Ishikawa (cell line): ENCODE results near the gene PTPRQ.

Source experiments
- CEBPB ChIP-seq: IDR thresholded peaks from 2 replicates; pipeline ENCODE4 v1.6.1; 2012
- CREB1 ChIP-seq: IDR thresholded peaks from 2 replicates; pipeline ENCODE4 v1.6.1; 2012; ENCODE audit warnings: low read depth
- EGR1 ChIP-seq: IDR thresholded peaks from 2 replicates; pipeline ENCODE4 v1.6.1; 2012
- EP300 ChIP-seq: IDR thresholded peaks from 2 replicates; pipeline ENCODE4 v1.6.1; 2012; ENCODE audit warnings: borderline replicate concordance
- FOXM1 ChIP-seq: IDR thresholded peaks from 2 replicates; pipeline ENCODE4 v1.6.1; 2012; ENCODE audit warnings: low read depth, borderline replicate concordance
- NFIC ChIP-seq: IDR thresholded peaks from 2 replicates; pipeline ENCODE4 v1.6.1; 2012
- RAD21 ChIP-seq: IDR thresholded peaks from 2 replicates; pipeline ENCODE4 v1.6.1; 2012; ENCODE audit warnings: low read depth
- TAF1 ChIP-seq: IDR thresholded peaks from 2 replicates; pipeline ENCODE4 v1.6.1; 2012; ENCODE audit warnings: low read depth, mild to moderate bottlenecking
- TCF12 ChIP-seq: IDR thresholded peaks from 2 replicates; pipeline ENCODE4 v1.6.1; 2012; ENCODE audit warnings: low read depth
- TEAD4 ChIP-seq: IDR thresholded peaks from 2 replicates; pipeline ENCODE4 v1.6.1; 2012
- YY1 ChIP-seq: IDR thresholded peaks from 2 replicates; pipeline ENCODE4 v1.6.1; 2012; ENCODE audit warnings: low read depth
- ZBTB7A ChIP-seq: IDR thresholded peaks from 2 replicates; pipeline ENCODE4 v1.6.1; 2012; ENCODE audit warnings: low read depth
- TF ChIP-seq, protein P1 (sequence below): IDR thresholded peaks from 2 replicates; pipeline ENCODE4 v1.6.1; 2012
- TF ChIP-seq, protein P2 (sequence below): IDR thresholded peaks from 2 replicates; pipeline ENCODE4 v1.6.1; 2012; ENCODE audit warnings: low read depth, mild to moderate bottlenecking
- TF ChIP-seq, protein P3 (sequence below): IDR thresholded peaks from 2 replicates; pipeline ENCODE4 v1.6.1; 2012

The PTPRQ gene

DNA sequence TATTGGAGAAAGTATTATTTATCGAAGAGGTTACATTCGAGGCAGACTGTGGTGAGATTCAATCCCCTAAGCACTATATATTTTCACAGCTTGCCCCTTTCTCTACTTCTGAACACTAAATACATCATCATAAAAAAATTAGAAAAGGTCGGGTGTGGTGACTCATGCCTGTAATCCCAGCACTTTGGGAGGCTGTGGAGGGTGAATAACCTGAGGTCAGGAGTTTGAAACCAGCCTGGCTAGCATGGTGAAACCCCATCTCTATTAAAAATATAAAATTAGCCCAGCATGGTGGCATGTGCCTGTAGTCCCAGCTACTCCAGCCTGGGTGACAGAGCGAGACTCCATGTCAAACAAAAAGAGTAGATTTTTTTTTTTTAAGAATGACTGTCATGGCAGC lies 192.8 kb downstream of the PTPRQ start:
- TF ChIP-seq EGR1, result no peak
- no peak for TF ChIP-seq FOXM1
- TF ChIP-seq, protein P1, sequence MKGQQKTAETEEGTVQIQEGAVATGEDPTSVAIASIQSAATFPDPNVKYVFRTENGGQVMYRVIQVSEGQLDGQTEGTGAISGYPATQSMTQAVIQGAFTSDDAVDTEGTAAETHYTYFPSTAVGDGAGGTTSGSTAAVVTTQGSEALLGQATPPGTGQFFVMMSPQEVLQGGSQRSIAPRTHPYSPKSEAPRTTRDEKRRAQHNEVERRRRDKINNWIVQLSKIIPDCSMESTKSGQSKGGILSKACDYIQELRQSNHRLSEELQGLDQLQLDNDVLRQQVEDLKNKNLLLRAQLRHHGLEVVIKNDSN, result no peak
- TF ChIP-seq ZBTB7A, result no peak
- TF ChIP-seq YY1, result no peak
- TF ChIP-seq TCF12, result no peak
- no peak for TF ChIP-seq TAF1
- TF ChIP-seq, protein P2, sequence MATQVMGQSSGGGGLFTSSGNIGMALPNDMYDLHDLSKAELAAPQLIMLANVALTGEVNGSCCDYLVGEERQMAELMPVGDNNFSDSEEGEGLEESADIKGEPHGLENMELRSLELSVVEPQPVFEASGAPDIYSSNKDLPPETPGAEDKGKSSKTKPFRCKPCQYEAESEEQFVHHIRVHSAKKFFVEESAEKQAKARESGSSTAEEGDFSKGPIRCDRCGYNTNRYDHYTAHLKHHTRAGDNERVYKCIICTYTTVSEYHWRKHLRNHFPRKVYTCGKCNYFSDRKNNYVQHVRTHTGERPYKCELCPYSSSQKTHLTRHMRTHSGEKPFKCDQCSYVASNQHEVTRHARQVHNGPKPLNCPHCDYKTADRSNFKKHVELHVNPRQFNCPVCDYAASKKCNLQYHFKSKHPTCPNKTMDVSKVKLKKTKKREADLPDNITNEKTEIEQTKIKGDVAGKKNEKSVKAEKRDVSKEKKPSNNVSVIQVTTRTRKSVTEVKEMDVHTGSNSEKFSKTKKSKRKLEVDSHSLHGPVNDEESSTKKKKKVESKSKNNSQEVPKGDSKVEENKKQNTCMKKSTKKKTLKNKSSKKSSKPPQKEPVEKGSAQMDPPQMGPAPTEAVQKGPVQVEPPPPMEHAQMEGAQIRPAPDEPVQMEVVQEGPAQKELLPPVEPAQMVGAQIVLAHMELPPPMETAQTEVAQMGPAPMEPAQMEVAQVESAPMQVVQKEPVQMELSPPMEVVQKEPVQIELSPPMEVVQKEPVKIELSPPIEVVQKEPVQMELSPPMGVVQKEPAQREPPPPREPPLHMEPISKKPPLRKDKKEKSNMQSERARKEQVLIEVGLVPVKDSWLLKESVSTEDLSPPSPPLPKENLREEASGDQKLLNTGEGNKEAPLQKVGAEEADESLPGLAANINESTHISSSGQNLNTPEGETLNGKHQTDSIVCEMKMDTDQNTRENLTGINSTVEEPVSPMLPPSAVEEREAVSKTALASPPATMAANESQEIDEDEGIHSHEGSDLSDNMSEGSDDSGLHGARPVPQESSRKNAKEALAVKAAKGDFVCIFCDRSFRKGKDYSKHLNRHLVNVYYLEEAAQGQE, result no peak
- no peak for TF ChIP-seq NFIC
- TF ChIP-seq CEBPB, result no peak
- TF ChIP-seq, protein P3, sequence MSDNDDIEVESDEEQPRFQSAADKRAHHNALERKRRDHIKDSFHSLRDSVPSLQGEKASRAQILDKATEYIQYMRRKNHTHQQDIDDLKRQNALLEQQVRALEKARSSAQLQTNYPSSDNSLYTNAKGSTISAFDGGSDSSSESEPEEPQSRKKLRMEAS, result no peak
- no peak for TF ChIP-seq TEAD4

GRCh38 chr12:80641936-80642335 lies 197.9 kb downstream of the PTPRQ start:
- no peak for TF ChIP-seq CREB1
- TF ChIP-seq, protein P1, result no peak
- no peak for TF ChIP-seq TEAD4
- no peak for TF ChIP-seq EP300
- no peak for TF ChIP-seq FOXM1
- TF ChIP-seq YY1, result no peak
- TF ChIP-seq, protein P2, result no peak

DNA sequence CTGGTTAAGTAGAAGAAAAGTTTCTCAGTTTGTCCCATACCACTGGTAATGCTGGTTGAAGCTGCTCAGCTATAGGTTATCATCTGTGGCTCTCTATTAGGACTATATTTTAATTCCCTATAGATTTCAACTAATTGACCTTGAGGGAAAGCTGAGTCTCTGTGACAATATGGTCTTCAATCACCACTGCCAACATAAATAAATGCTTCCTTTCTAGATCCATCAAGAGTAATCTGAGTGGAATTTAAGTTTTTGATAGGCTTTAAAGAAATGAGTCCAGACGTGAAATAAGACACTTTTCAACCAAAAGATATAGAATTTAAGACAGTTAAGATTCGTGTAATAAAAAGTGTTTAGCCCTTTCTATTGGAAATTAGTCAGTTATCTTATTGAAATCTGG lies 199.9 kb downstream of the PTPRQ start:
- TF ChIP-seq YY1 (no peak), TAF1 (no peak), NFIC (no peak), EGR1 (no peak), CEBPB (no peak), EP300 (no peak), TCF12 (no peak), TEAD4 (no peak), CREB1 (no peak)
- TF ChIP-seq, protein P2, result no peak
- TF ChIP-seq, protein P3, result no peak
- TF ChIP-seq, protein P1, result no peak

GRCh38 chr12:80648881-80649280 lies 204.8 kb downstream of the PTPRQ start:
- TF ChIP-seq FOXM1 (no peak), RAD21 (no peak), EGR1 (no peak), TCF12 (no peak), ZBTB7A (no peak), CREB1 (no peak), YY1 (no peak), TEAD4 (no peak), NFIC (no peak), TAF1 (no peak)
- TF ChIP-seq, protein P2, result no peak
- TF ChIP-seq, protein P1, result no peak
